Duodenal mucosa (tissue), 2 donors: ENCODE results near the gene RASAL2.
"Not testable (repeated sequence)": the region's sequence is repeated elsewhere in the genome, so short reads cannot be mapped to it uniquely, and the experiment has no call there.

ENCODE experiments used
- H3K27ac ChIP-seq: one replicate; pipeline ENCODE4 v1.7.0; 2013; ENCODE audit warnings: low read depth, low read length
- H3K27me3 ChIP-seq, 2 donors: one replicate each; pipeline ENCODE4 v1.7.0; 2013; ENCODE audit warnings: low read length in 2 of 2, control low read depth in 1 of 2; ENCODE audit not compliant: insufficient read depth in 2 of 2, control insufficient read depth in 1 of 2
- H3K36me3 ChIP-seq, 2 donors: one replicate each; pipeline ENCODE4 v1.7.0; 2013; ENCODE audit warnings: low read length in 2 of 2, control low read depth in 1 of 2; ENCODE audit not compliant: insufficient read depth in 2 of 2, control insufficient read depth in 1 of 2
- H3K4me1 ChIP-seq, 2 donors: one replicate each; pipeline ENCODE4 v1.7.0; 2013; ENCODE audit warnings: low read length in 2 of 2, control low read depth in 1 of 2; ENCODE audit not compliant: insufficient read depth in 2 of 2, control insufficient read depth in 1 of 2
- H3K4me3 ChIP-seq, 2 donors: one replicate each; pipeline ENCODE4 v1.7.0; 2013; ENCODE audit warnings: low read length in 2 of 2, low read depth in 1 of 2
- H3K9ac ChIP-seq, 2 donors: one replicate each; pipeline ENCODE4 v1.7.0; 2013; ENCODE audit warnings: low read length in 2 of 2, low read depth in 1 of 2
- H3K9me3 ChIP-seq, 2 donors: one replicate each; pipeline ENCODE4 v1.7.0; 2013; ENCODE audit warnings: low read length in 2 of 2, control low read depth in 1 of 2; ENCODE audit not compliant: control insufficient read depth in 1 of 2

RASAL2 gene

GRCh38 chr1:178502856-178503255, 409.0 kb downstream of the RASAL2 start:
- Histone ChIP-seq H3K9ac (no peak overlapping the region), H3K27ac (no peak overlapping the region), H3K4me1 (peaks cover 15 to 20% of the 10 kb centered on the region in 2 donors), H3K27me3 (no peaks in the 10 kb centered on the region), H3K4me3 (no peak overlapping the region), H3K36me3 (no peaks in the 10 kb centered on the region), H3K9me3 (no peaks in the 10 kb centered on the region)

- not testable (repeated sequence) for H3K27ac ChIP-seq, H3K9me3 ChIP-seq, H3K4me3 ChIP-seq, H3K9ac ChIP-seq, H3K27me3 ChIP-seq, H3K36me3 ChIP-seq
- peaks cover 15 to 20% of the 10 kb centered on the region in 2 donors for H3K4me1 ChIP-seq
These were observed 409.4 kb downstream of the RASAL2 start for GRCh38 chr1:178503316-178503715.

GRCh38 chr1:178503849-178504248, 409.9 kb downstream of the RASAL2 start:
- H3K4me3 ChIP-seq, result no peak overlapping the region
- no peaks in the 10 kb centered on the region for H3K27me3 ChIP-seq
- no peaks in the 10 kb centered on the region for H3K36me3 ChIP-seq
- no peaks in the 10 kb centered on the region for H3K9me3 ChIP-seq
- no peak overlapping the region for H3K27ac ChIP-seq
- H3K4me1 ChIP-seq, result peaks cover 15 to 20% of the 10 kb centered on the region in 2 donors
- no peak overlapping the region for H3K9ac ChIP-seq

- no peak overlapping the region for H3K27ac ChIP-seq
- no peaks in the 10 kb centered on the region for H3K36me3 ChIP-seq
- H3K4me3 ChIP-seq, result no peak overlapping the region
- no peaks in the 10 kb centered on the region for H3K27me3 ChIP-seq
- no peak overlapping the region for H3K9ac ChIP-seq
- no peaks in the 10 kb centered on the region for H3K9me3 ChIP-seq
- H3K4me1 ChIP-seq, result peaks cover 15 to 20% of the 10 kb centered on the region in 2 donors
These were observed 410.4 kb downstream of the RASAL2 start for GRCh38 chr1:178504286-178504685.

- Histone ChIP-seq H3K36me3 (no peaks in the 10 kb centered on the region), H3K9me3 (no peaks in the 10 kb centered on the region), H3K9ac (no peak overlapping the region), H3K27me3 (no peaks in the 10 kb centered on the region), H3K4me1 (peaks cover 12 to 13% of the 10 kb centered on the region in 2 donors), H3K27ac (no peak overlapping the region), H3K4me3 (no peak overlapping the region)
These were observed 412.3 kb downstream of the RASAL2 start for GRCh38 chr1:178506177-178506576.

- Histone ChIP-seq H3K4me1 (peaks cover 12 to 13% of the 10 kb centered on the region in 2 donors), H3K4me3 (no peak overlapping the region), H3K27me3 (no peaks in the 10 kb centered on the region), H3K27ac (no peak overlapping the region), H3K9me3 (no peaks in the 10 kb centered on the region), H3K36me3 (no peaks in the 10 kb centered on the region), H3K9ac (no peak overlapping the region)
These were observed 412.8 kb downstream of the RASAL2 start for GRCh38 chr1:178506669-178507068.

GRCh38 chr1:178509414-178510007, 415.6 kb downstream of the RASAL2 start:
- Histone ChIP-seq H3K27ac (no peak overlapping the region), H3K36me3 (no peaks in the 10 kb centered on the region), H3K4me1 (peaks cover 21 to 25% of the 10 kb centered on the region in 2 donors), H3K27me3 (no peaks in the 10 kb centered on the region), H3K9me3 (no peaks in the 10 kb centered on the region), H3K4me3 (no peak overlapping the region), H3K9ac (no peak overlapping the region)

- Histone ChIP-seq H3K4me3 (no peak overlapping the region), H3K4me1 (peaks cover 21 to 25% of the 10 kb centered on the region in 2 donors), H3K27me3 (no peaks in the 10 kb centered on the region), H3K9me3 (no peaks in the 10 kb centered on the region), H3K36me3 (no peaks in the 10 kb centered on the region), H3K27ac (no peak overlapping the region), H3K9ac (no peak overlapping the region)
These were observed 416.3 kb downstream of the RASAL2 start for GRCh38 chr1:178510155-178510554.

GRCh38 chr1:178512566-178513277, 418.8 kb downstream of the RASAL2 start, which contains the start of gene TEX35:
Gene TEX35, plus strand, starts transcription at chr1:178513109. Its CDS starts 80 bp downstream, at chr1:178513189.
- H3K9ac ChIP-seq, result peak within 1 kb of the TSS in 1 of 2 donors; percentile 25
- no peaks in the 10 kb centered on the region for H3K9me3 ChIP-seq
- H3K27me3 ChIP-seq, result no peaks in the 10 kb centered on the region
- no peak within 1 kb of the TSS for H3K4me3 ChIP-seq
- no peaks in the 10 kb centered on the region for H3K36me3 ChIP-seq
- H3K27ac ChIP-seq, result no peak within 1 kb of the TSS
- peaks cover 9 to 12% of the 10 kb centered on the region in 2 donors for H3K4me1 ChIP-seq

GRCh38 chr1:178513278-178513983, 419.5 kb downstream of the RASAL2 start:
- no peaks in the 10 kb centered on the region for H3K27me3 ChIP-seq
- H3K36me3 ChIP-seq, result no peaks in the 10 kb centered on the region
- H3K4me3 ChIP-seq, result no peak overlapping the region
- no peak overlapping the region for H3K27ac ChIP-seq
- H3K9ac ChIP-seq, result peak overlapping the region in 1 of 2 donors; percentile 25
- H3K4me1 ChIP-seq, result peaks cover 9 to 12% of the 10 kb centered on the region in 2 donors
- no peaks in the 10 kb centered on the region for H3K9me3 ChIP-seq
